ENCODE results near the gene AGBL2. TPM values are rescaled to one million over a fixed set of nuclear protein-coding genes. Genes with fewer than 3 reads are reported as not detected.
"Not testable (repeated sequence)": the region's sequence is repeated elsewhere in the genome, so short reads cannot be mapped to it uniquely, and the experiment has no call there.

Gene AGBL2
- total RNA-seq, 4 donors from 2014 or later: not detected

DNA sequence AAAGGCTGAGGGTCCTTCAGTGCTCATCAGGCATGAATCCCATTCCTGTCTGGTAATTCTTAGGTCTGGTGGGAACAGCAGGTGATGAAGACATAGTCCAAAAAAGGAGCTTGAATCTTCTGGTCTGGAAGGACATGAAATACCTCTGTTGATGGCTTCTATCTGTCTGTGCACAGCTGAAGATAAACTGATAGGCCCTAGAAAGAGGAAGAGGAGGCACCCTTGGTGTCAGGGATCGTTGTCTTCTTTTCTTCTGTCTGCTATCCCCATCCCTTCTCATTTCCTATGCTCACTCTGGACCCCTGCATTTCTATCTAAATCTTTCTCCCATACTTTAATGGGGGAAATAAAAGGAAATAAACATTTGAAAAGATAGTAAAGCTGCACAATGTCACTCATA lies 9.4 kb downstream of the AGBL2 start:
- no peak for ATAC-seq
- no peak for DNase-seq
- TF ChIP-seq, protein P1, sequence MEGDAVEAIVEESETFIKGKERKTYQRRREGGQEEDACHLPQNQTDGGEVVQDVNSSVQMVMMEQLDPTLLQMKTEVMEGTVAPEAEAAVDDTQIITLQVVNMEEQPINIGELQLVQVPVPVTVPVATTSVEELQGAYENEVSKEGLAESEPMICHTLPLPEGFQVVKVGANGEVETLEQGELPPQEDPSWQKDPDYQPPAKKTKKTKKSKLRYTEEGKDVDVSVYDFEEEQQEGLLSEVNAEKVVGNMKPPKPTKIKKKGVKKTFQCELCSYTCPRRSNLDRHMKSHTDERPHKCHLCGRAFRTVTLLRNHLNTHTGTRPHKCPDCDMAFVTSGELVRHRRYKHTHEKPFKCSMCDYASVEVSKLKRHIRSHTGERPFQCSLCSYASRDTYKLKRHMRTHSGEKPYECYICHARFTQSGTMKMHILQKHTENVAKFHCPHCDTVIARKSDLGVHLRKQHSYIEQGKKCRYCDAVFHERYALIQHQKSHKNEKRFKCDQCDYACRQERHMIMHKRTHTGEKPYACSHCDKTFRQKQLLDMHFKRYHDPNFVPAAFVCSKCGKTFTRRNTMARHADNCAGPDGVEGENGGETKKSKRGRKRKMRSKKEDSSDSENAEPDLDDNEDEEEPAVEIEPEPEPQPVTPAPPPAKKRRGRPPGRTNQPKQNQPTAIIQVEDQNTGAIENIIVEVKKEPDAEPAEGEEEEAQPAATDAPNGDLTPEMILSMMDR (IDR thresholded peaks at IDR 0.05 in 4 of 5, conservative IDR thresholded peaks at IDR 0.05 in 1 of 5): no peak
- no peak for TF ChIP-seq POLR2A (IDR thresholded peaks at IDR 0.05)
- no peaks in the 10 kb centered on the region for H3K4me1 ChIP-seq
- H3K27ac ChIP-seq: no peak overlapping the region
- in situ Hi-C loops (cut with MboI; ENCODE audit: low sequenced_read_pairs in 4 of 4) (no loop called here), intact Hi-C loops (cut with DNase I; ENCODE audit: low total_unique reads) (no loop called here)
- no peaks in the 10 kb centered on the region for H3K36me3 ChIP-seq
- no peaks in the 10 kb centered on the region for H3K9me3 ChIP-seq
- H3K4me3 ChIP-seq: no peak overlapping the region
- no peaks in the 10 kb centered on the region for H3K27me3 ChIP-seq

DNA sequence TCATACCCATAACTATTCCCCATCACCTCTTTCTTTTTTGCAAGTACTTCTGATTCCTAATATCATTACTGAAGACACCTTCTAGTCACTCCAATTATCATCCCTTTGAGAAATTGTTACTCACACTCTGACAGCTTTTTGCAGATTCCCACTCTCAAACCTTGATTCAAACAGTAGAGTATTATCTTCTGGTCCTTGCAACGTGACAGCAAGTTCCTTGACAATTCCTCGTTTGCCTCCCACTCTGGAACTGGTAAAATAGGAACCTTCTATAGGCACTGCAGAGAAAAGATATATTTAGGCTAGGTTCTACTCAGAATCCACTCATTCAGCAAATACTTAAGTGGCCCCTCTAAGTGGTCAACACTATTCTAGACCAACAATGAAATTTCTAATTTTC lies 23.2 kb downstream of the AGBL2 start:
- Histone ChIP-seq H3K36me3 (no peaks in the 10 kb centered on the region), H3K9me3 (no peaks in the 10 kb centered on the region), H3K27me3 (no peaks in the 10 kb centered on the region), H3K4me1 (no peaks in the 10 kb centered on the region), H3K4me3 (no peak overlapping the region), H3K27ac (no peak overlapping the region)
- TF ChIP-seq POLR2A (IDR thresholded peaks at IDR 0.05): no peak
- TF ChIP-seq, protein P1 (IDR thresholded peaks at IDR 0.05 in 4 of 5, conservative IDR thresholded peaks at IDR 0.05 in 1 of 5): no peak
- ATAC-seq (no peak), DNase-seq (no peak)
- in situ Hi-C loops (cut with MboI; ENCODE audit: low sequenced_read_pairs in 4 of 4) (no loop called here), intact Hi-C loops (cut with DNase I; ENCODE audit: low total_unique reads) (no loop called here)

DNA sequence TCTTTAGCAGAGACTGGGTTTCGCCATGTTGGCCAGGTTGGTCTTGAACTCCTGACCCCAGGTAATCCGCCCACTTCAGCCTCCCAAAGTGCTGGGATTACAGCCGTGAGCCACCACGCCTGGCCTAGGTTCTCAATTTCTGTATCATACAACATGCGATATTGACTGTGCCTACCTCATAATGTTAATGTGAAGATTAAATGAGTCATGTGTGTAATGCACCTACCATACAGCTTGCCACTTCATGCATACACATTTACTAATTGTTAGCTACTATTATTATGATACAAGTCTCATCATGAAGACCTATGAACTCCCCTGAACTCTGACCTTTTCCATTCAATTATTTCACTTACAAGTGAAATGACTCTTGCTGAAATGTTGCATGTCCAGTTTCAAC lies 25.7 kb downstream of the AGBL2 start:
- no peaks in the 10 kb centered on the region for H3K9me3 ChIP-seq
- no peak overlapping the region for H3K27ac ChIP-seq
- no peaks in the 10 kb centered on the region for H3K27me3 ChIP-seq
- ATAC-seq: no peak
- no peak for DNase-seq
- intact Hi-C loops (cut with DNase I; ENCODE audit: low total_unique reads) (no loop called here), in situ Hi-C loops (cut with MboI; ENCODE audit: low sequenced_read_pairs in 4 of 4) (no loop called here)
- H3K4me3 ChIP-seq: no peak overlapping the region
- TF ChIP-seq, protein P1 (IDR thresholded peaks at IDR 0.05 in 4 of 5, conservative IDR thresholded peaks at IDR 0.05 in 1 of 5): no peak
- no peak for TF ChIP-seq POLR2A (IDR thresholded peaks at IDR 0.05)
- H3K4me1 ChIP-seq: no peaks in the 10 kb centered on the region
- no peaks in the 10 kb centered on the region for H3K36me3 ChIP-seq

DNA sequence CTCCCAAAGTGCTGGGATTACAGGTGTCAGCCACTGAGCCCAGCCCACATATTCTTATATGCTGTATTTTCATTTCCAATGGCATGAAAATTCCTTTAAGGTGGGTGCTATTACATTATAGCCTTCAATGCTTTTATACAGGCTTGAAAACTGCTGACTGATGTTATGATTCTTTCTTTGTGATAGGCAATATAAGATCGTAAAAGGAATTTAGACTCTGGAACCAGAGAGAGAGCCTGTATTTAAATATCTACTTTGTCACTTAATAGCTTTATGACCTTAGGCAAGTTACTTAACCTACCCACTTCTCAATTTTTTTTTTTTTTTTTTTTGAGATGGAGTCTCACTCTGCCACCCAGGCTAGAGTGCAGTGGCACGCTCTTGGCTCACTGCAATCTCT lies 26.2 kb downstream of the AGBL2 start:
- ATAC-seq (no peak), DNase-seq (no peak)
- TF ChIP-seq POLR2A (IDR thresholded peaks at IDR 0.05): no peak
- TF ChIP-seq, protein P1 (IDR thresholded peaks at IDR 0.05 in 4 of 5, conservative IDR thresholded peaks at IDR 0.05 in 1 of 5): no peak
- H3K36me3 ChIP-seq: no peaks in the 10 kb centered on the region
- no peaks in the 10 kb centered on the region for H3K27me3 ChIP-seq
- H3K9me3 ChIP-seq: no peaks in the 10 kb centered on the region
- in situ Hi-C loops (cut with MboI; ENCODE audit: low sequenced_read_pairs in 4 of 4) (no loop called here), intact Hi-C loops (cut with DNase I; ENCODE audit: low total_unique reads) (no loop called here)
- H3K4me3 ChIP-seq: no peak overlapping the region
- no peaks in the 10 kb centered on the region for H3K4me1 ChIP-seq
- H3K27ac ChIP-seq: no peak overlapping the region

DNA sequence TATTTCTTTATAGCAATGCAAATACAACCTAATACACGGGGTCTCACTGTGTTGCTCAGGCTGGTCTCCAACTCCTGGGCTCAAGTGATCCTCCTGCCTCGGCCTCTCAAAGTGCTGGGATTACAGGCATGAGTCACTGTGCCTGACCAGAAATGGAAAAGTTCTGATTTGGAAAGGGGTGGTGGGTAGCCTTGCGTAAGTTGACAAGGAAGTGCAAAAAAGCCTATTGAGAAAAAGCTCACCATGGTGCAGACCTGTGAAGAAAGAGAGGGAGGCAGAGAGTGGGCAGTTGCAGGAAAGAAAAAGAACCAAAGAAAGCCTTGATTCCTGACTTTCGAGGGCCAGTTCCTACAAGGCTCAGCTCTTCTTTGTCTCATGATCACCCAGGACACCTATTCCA lies 27.1 kb downstream of the AGBL2 start:
- ATAC-seq: no peak
- no peak overlapping the region for H3K27ac ChIP-seq
- H3K36me3 ChIP-seq: no peaks in the 10 kb centered on the region
- no peaks in the 10 kb centered on the region for H3K27me3 ChIP-seq
- no peak overlapping the region for H3K4me3 ChIP-seq
- no peak for TF ChIP-seq POLR2A (IDR thresholded peaks at IDR 0.05)
- TF ChIP-seq, protein P1 (IDR thresholded peaks at IDR 0.05 in 4 of 5, conservative IDR thresholded peaks at IDR 0.05 in 1 of 5): no peak
- H3K9me3 ChIP-seq: no peaks in the 10 kb centered on the region
- intact Hi-C loops (cut with DNase I; ENCODE audit: low total_unique reads): no loop called here
- in situ Hi-C loops (cut with MboI; ENCODE audit: low sequenced_read_pairs in 4 of 4): no loop called here
- DNase-seq: no peak
- no peaks in the 10 kb centered on the region for H3K4me1 ChIP-seq

DNA sequence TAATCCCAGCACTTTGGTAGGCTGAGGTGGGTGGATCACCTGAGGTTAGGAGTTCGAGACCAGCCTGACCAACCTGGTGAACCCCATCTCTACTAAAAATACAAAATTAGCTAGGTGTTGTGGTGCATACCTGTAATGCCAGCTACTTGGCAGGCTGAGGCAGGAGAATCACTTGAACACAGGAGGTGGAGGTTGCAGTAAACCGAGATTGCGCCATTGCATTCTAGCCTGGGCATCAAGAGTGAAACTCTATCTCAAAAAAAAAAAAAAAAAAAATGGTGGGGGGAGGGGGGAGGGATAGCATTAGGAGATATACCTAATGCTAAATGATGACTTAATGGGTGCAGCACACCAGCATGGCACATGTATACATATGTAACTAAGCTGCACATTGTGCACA lies 28.5 kb downstream of the AGBL2 start:
- H3K9me3 ChIP-seq; H3K27ac ChIP-seq; H3K36me3 ChIP-seq; in situ Hi-C loops (cut with MboI; ENCODE audit: low sequenced_read_pairs in 4 of 4); intact Hi-C loops (cut with DNase I; ENCODE audit: low total_unique reads); H3K27me3 ChIP-seq; H3K4me1 ChIP-seq; H3K4me3 ChIP-seq: not testable (repeated sequence)
- ATAC-seq (peak in 1 of 2 donors; percentile 24), DNase-seq (peak in 1 of 2 donors; percentile 38)
